Liver (tissue), 9 donors: Measurements from ENCODE around the gene INO80. TPM values are rescaled to one million over a fixed set of nuclear protein-coding genes. Genes with fewer than 3 reads are reported as not detected.
A peak's percentile ranks its signal among the peaks of the same experiment; 100 is the strongest.

Experiments
- DNase-seq: peaks from one replicate; pipeline ENCODE4 v3.0.0-alpha.2; 2017; ENCODE audit warnings: low spot score
- H3K27ac ChIP-seq, 2 donors: one replicate each; pipeline ENCODE4 v1.7.0; 2013; ENCODE audit warnings: inconsistent platforms in 2 of 2, low read length in 2 of 2, control low read depth in 1 of 2, low read depth in 1 of 2, mild to moderate bottlenecking in 1 of 2
- H3K27me3 ChIP-seq, 4 donors: one replicate each; pipeline versions ENCODE4 v1.6.1 to v1.7.0; 2013; ENCODE audit warnings: low read length in 3 of 4, inconsistent platforms in 1 of 4, mild to moderate bottlenecking in 1 of 4, moderate library complexity in 1 of 4; ENCODE audit not compliant: control insufficient read depth in 4 of 4, insufficient read depth in 4 of 4
- H3K36me3 ChIP-seq, 4 donors: one replicate each; pipeline versions ENCODE4 v1.6.1 to v1.7.0; 2013; ENCODE audit warnings: low read length in 3 of 4, mild to moderate bottlenecking in 3 of 4, low read depth in 1 of 4, moderate library complexity in 1 of 4; ENCODE audit not compliant: control insufficient read depth in 4 of 4, insufficient read depth in 3 of 4
- H3K4me1 ChIP-seq, 4 donors: one replicate each; pipeline versions ENCODE4 v1.6.1 to v1.7.0; 2013; ENCODE audit warnings: low read length in 3 of 4, mild to moderate bottlenecking in 3 of 4, moderate library complexity in 1 of 4; ENCODE audit not compliant: control insufficient read depth in 4 of 4, insufficient read depth in 4 of 4
- H3K4me3 ChIP-seq, 3 donors: one replicate each; pipeline versions ENCODE4 v1.6.1 to v1.7.0; 2013; ENCODE audit warnings: low read length in 3 of 3, control low read depth in 1 of 3, low read depth in 1 of 3, mild to moderate bottlenecking in 1 of 3
- H3K9ac ChIP-seq, 2 donors: one replicate each; pipeline ENCODE4 v1.7.0; 2013; ENCODE audit warnings: low read length in 2 of 2, mild to moderate bottlenecking in 2 of 2, moderate library complexity in 2 of 2, control low read depth in 1 of 2, low read depth in 1 of 2
- H3K9me3 ChIP-seq, 4 donors: one replicate each; pipeline versions ENCODE4 v1.6.1 to v1.7.0; 2013; ENCODE audit warnings: low read length in 3 of 4; ENCODE audit not compliant: control insufficient read depth in 4 of 4
- EGR1 ChIP-seq, 2 donors: IDR thresholded peaks; 2 replicates each; pipeline ENCODE4 v1.6.1; 2016 to 2018; ENCODE audit warnings: antibody characterized with exemption in 2 of 2, low read depth in 2 of 2
- FOXA1 ChIP-seq: IDR thresholded peaks from 2 replicates; pipeline ENCODE4 v1.6.1; 2016; ENCODE audit warnings: antibody characterized with exemption
- FOXA2 ChIP-seq: IDR thresholded peaks from 2 replicates; pipeline ENCODE4 v1.6.1; 2016; ENCODE audit warnings: antibody characterized with exemption
- GABPA ChIP-seq, 2 donors: IDR thresholded peaks in 1 of 2; conservative IDR thresholded peaks in 1 of 2; 2 replicates each; pipeline ENCODE4 v1.6.1; 2016; ENCODE audit warnings: antibody characterized with exemption in 2 of 2, mild to moderate bottlenecking in 1 of 2, moderate library complexity in 1 of 2
- HNF4A ChIP-seq, 2 donors: conservative IDR thresholded peaks; 2 replicates each; pipeline ENCODE4 v1.6.1; 2016; ENCODE audit warnings: antibody characterized with exemption in 2 of 2, mild to moderate bottlenecking in 2 of 2
- JUND ChIP-seq, 2 donors: IDR thresholded peaks; 2 replicates each; pipeline ENCODE4 v1.6.1; 2016; ENCODE audit warnings: antibody characterized with exemption in 2 of 2
- NR2F2 ChIP-seq: IDR thresholded peaks from 2 replicates; pipeline ENCODE4 v1.6.1; 2016; ENCODE audit warnings: antibody characterized with exemption
- RAD21 ChIP-seq, 2 donors: IDR thresholded peaks; 2 replicates each; pipeline ENCODE4 v1.6.1; 2016; ENCODE audit warnings: antibody characterized with exemption in 2 of 2, mild to moderate bottlenecking in 2 of 2
- RXRA ChIP-seq, 2 donors: IDR thresholded peaks; 2 replicates each; pipeline ENCODE4 v1.6.1; 2017 to 2018; ENCODE audit warnings: antibody characterized with exemption in 2 of 2, mild to moderate bottlenecking in 1 of 2
- SP1 ChIP-seq: IDR thresholded peaks from 2 replicates; pipeline ENCODE4 v1.6.1; 2018; ENCODE audit warnings: antibody characterized with exemption, mild to moderate bottlenecking
- TAF1 ChIP-seq: conservative IDR thresholded peaks from 2 replicates; pipeline ENCODE4 v1.6.1; 2016; ENCODE audit warnings: antibody characterized with exemption, mild to moderate bottlenecking
- YY1 ChIP-seq: IDR thresholded peaks from 2 replicates; pipeline ENCODE4 v1.6.1; 2016; ENCODE audit warnings: antibody characterized with exemption, mild to moderate bottlenecking
- WGBS: extraction: QIAGEN DNeasy Blood & Tissue Kit; methylation state at CpG from one replicate; pipeline ENCODE4 v1.1.7; 2013; 5-methylcytosine and 5-hydroxymethylcytosine counted together
- polyA plus RNA-seq, 2 donors: library from polyadenylated mRNA; stranded (reverse) in 1 of 2; unstranded in 1 of 2; fragments of 200-250 nt in 1 of 2; fragments of >200 nt in 1 of 2; fragmentation: Nextera tagmentation in 1 of 2; extraction: Ambion mirVana in 1 of 2; gene quantifications; one replicate each; pipeline versions ENCODE4 v1.2.1 to v1.2.3, GENCODE V29; 2013 to 2015
- total RNA-seq, 2 donors: library from RNA; depleted of rRNA; stranded (reverse); fragments of >200 nt; gene quantifications; one replicate each; pipeline ENCODE4 v1.2.3, GENCODE V29; 2014
- TF ChIP-seq, protein P1 (sequence below): fragments of 150-350 bp; IDR thresholded peaks from 2 replicates; pipeline ENCODE4 v1.5.1; 2017; ENCODE audit warnings: improper control_type of control experiment, low read depth, low read length; ENCODE audit not compliant: missing input control
- TF ChIP-seq, protein P2 (sequence below): IDR thresholded peaks from 2 replicates; pipeline ENCODE4 v1.6.1; 2016; ENCODE audit warnings: antibody characterized with exemption, mild to moderate bottlenecking
- TF ChIP-seq, protein P3 (sequence below): IDR thresholded peaks from 2 replicates; pipeline ENCODE4 v1.6.1; 2016; ENCODE audit warnings: antibody characterized with exemption
- TF ChIP-seq, protein P4 (sequence below): IDR thresholded peaks from 2 replicates; pipeline ENCODE4 v1.6.1; 2016; ENCODE audit warnings: antibody characterized with exemption
- donor health status: healthy.
- donor health status: healthy.
- donor health status: healthy.
- donor health status: healthy.
- donor health status: healthy.

INO80 gene
- total and polyA plus RNA-seq, 4 donors = 3.2 to 19.7 (median 9.4) TPM

DNA sequence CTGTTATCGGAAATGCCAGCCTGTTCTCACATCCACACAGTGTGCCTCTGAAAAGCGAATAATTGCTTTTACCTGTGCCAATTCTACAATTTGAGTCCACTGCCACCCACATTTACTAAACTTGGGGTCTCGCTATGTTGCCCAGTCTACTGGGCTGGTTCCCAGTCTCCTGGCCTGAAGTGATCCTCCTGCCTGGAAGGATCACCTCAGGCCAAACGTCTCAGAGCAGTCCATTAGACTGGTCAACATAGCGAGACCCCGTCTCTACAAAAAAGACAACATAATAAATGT lies 827 bp upstream of the INO80 start:
- Histone ChIP-seq H3K27ac (peak overlapping the region; percentile 98 to 100), H3K36me3 (peaks cover 0 to 3% (median 0%) of the 10 kb centered on the region in 4 donors), H3K9me3 (no peaks in the 10 kb centered on the region), H3K27me3 (no peaks in the 10 kb centered on the region), H3K4me3 (peak overlapping the region; percentile 64 to 89 (median 70)), H3K4me1 (peaks cover 1 to 18% (median 5%) of the 10 kb centered on the region in 4 donors), H3K9ac (peak overlapping the region; percentile 74 to 93)
- no peak for DNase-seq
- TF ChIP-seq YY1 = no peak
- TF ChIP-seq TAF1 = no peak
- TF ChIP-seq, protein P1, sequence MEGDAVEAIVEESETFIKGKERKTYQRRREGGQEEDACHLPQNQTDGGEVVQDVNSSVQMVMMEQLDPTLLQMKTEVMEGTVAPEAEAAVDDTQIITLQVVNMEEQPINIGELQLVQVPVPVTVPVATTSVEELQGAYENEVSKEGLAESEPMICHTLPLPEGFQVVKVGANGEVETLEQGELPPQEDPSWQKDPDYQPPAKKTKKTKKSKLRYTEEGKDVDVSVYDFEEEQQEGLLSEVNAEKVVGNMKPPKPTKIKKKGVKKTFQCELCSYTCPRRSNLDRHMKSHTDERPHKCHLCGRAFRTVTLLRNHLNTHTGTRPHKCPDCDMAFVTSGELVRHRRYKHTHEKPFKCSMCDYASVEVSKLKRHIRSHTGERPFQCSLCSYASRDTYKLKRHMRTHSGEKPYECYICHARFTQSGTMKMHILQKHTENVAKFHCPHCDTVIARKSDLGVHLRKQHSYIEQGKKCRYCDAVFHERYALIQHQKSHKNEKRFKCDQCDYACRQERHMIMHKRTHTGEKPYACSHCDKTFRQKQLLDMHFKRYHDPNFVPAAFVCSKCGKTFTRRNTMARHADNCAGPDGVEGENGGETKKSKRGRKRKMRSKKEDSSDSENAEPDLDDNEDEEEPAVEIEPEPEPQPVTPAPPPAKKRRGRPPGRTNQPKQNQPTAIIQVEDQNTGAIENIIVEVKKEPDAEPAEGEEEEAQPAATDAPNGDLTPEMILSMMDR = no peak
- TF ChIP-seq, protein P2, sequence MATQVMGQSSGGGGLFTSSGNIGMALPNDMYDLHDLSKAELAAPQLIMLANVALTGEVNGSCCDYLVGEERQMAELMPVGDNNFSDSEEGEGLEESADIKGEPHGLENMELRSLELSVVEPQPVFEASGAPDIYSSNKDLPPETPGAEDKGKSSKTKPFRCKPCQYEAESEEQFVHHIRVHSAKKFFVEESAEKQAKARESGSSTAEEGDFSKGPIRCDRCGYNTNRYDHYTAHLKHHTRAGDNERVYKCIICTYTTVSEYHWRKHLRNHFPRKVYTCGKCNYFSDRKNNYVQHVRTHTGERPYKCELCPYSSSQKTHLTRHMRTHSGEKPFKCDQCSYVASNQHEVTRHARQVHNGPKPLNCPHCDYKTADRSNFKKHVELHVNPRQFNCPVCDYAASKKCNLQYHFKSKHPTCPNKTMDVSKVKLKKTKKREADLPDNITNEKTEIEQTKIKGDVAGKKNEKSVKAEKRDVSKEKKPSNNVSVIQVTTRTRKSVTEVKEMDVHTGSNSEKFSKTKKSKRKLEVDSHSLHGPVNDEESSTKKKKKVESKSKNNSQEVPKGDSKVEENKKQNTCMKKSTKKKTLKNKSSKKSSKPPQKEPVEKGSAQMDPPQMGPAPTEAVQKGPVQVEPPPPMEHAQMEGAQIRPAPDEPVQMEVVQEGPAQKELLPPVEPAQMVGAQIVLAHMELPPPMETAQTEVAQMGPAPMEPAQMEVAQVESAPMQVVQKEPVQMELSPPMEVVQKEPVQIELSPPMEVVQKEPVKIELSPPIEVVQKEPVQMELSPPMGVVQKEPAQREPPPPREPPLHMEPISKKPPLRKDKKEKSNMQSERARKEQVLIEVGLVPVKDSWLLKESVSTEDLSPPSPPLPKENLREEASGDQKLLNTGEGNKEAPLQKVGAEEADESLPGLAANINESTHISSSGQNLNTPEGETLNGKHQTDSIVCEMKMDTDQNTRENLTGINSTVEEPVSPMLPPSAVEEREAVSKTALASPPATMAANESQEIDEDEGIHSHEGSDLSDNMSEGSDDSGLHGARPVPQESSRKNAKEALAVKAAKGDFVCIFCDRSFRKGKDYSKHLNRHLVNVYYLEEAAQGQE = no peak
- TF ChIP-seq SP1 = no peak
- no peak for TF ChIP-seq RXRA (IDR thresholded peaks at IDR 0.05)
- TF ChIP-seq FOXA2 = no peak
- TF ChIP-seq JUND (IDR thresholded peaks at IDR 0.05) = no peak
- TF ChIP-seq HNF4A (conservative IDR thresholded peaks at IDR 0.05) = no peak
- 78% methylated on average over 6 of the region's 6 CpGs for WGBS

DNA sequence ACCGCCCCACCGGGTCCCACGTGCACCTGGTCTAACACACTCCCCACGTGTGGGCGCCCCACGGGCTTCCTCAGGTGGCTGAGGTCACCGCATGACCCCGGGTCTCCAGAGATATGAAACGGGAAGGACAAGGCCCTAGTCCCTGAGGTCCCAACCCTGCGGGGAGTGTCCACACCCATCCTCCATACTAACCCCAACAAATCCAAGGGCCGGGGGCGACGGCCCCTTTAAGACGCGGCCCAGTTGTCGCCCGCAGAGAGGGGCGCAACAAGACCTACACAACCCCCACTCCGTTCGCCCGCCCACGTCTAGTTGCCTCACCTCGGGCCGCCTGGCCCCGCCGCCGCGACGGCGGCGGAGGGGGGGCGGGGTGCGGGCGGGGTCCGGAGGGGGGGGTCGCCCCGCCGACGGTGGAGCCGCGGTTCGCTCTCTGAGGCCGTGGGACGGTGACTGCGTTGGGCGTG lies 396 bp downstream of the INO80 start:
- peaks cover 1 to 18% (median 5%) of the 10 kb centered on the region in 4 donors for H3K4me1 ChIP-seq
- no peaks in the 10 kb centered on the region for H3K27me3 ChIP-seq
- H3K36me3 ChIP-seq = peaks cover 0 to 3% (median 0%) of the 10 kb centered on the region in 4 donors
- under 1% methylated on average over 46 of the region's 46 CpGs for WGBS
- DNase-seq = no peak
- H3K9ac ChIP-seq = peak overlapping the region; percentile 58 to 85
- peak overlapping the region; percentile 98 to 100 for H3K27ac ChIP-seq
- H3K4me3 ChIP-seq = peak overlapping the region; percentile 54 to 89 (median 79)
- no peaks in the 10 kb centered on the region for H3K9me3 ChIP-seq
- TF ChIP-seq, protein P3, sequence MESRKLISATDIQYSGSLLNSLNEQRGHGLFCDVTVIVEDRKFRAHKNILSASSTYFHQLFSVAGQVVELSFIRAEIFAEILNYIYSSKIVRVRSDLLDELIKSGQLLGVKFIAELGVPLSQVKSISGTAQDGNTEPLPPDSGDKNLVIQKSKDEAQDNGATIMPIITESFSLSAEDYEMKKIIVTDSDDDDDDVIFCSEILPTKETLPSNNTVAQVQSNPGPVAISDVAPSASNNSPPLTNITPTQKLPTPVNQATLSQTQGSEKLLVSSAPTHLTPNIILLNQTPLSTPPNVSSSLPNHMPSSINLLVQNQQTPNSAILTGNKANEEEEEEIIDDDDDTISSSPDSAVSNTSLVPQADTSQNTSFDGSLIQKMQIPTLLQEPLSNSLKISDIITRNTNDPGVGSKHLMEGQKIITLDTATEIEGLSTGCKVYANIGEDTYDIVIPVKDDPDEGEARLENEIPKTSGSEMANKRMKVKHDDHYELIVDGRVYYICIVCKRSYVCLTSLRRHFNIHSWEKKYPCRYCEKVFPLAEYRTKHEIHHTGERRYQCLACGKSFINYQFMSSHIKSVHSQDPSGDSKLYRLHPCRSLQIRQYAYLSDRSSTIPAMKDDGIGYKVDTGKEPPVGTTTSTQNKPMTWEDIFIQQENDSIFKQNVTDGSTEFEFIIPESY = peak; percentile 72
- TF ChIP-seq, protein P4, sequence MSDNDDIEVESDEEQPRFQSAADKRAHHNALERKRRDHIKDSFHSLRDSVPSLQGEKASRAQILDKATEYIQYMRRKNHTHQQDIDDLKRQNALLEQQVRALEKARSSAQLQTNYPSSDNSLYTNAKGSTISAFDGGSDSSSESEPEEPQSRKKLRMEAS = peak; percentile 96
- TF ChIP-seq NR2F2 = no peak
- TF ChIP-seq EGR1 (IDR thresholded peaks at IDR 0.05; ENCODE audit: low read depth in 2 of 2) = peak; percentile 34 to 35
- TF ChIP-seq, protein P1 = no peak
- peak; percentile 58 to 77 for TF ChIP-seq RXRA (IDR thresholded peaks at IDR 0.05)
- no peak for TF ChIP-seq FOXA1
- no peak for TF ChIP-seq GABPA (IDR thresholded peaks at IDR 0.05 in 1 of 2, conservative IDR thresholded peaks at IDR 0.05 in 1 of 2)
- no peak for TF ChIP-seq RAD21 (IDR thresholded peaks at IDR 0.05)
